ENCODE data around the gene HSD17B10.
"Not testable (repeated sequence)": the region's sequence is repeated elsewhere in the genome, so short reads cannot be mapped to it uniquely, and the experiment has no call there.

The HSD17B10 gene

DNA sequence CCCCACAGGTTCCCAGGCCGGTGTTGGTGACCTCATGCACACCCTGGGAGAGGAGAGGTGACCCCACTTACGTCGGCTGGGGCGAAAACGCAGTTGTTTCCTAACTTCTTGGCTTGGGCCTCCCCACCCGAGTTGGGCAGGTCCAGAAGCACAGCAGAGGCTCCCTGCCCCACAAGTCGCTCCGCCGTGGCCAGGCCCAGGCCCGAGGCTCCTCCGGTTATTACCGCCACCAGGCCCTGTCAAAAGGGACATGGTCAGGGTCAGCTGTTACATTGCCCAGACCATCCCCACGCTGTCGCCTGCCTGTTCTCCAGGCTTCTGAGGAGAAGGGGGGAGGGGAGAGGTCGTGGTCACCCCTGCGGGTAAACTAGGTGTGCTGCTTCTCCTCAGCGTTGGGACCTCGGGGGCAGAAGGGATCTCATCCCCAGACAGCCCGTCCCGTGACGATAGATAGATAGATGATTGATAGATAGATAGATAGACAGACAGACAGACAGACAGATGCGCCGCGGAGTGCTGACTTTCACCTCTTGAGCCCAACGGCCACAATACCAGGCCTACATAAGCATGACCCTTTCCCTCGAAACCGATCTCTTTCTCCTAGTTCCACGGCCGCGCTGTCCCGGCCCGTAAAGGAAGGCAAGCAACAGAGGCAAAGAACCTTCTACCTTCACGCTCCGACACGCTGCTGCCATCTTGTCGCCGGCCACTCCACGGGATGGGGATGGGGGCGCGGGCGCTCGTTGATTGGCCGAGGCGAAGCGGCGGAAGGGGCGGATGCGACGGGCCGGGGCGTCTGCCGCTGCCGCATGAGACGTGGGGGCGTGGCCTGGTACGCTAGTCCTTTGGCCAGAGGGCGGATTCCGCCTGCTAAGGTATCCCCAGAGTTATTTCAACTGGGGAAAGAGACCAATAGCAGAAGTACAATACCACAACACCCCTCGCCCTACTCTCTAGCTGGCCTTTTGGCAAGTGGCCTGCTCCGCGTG is at the start of gene HSD17B10:
TSS of gene HSD17B10 (minus strand) at position 720 of the 989 bp plus-strand sequence. CDS start at position 695, 25 bp downstream.
- peak; percentile 80 for DNase-seq

DNA sequence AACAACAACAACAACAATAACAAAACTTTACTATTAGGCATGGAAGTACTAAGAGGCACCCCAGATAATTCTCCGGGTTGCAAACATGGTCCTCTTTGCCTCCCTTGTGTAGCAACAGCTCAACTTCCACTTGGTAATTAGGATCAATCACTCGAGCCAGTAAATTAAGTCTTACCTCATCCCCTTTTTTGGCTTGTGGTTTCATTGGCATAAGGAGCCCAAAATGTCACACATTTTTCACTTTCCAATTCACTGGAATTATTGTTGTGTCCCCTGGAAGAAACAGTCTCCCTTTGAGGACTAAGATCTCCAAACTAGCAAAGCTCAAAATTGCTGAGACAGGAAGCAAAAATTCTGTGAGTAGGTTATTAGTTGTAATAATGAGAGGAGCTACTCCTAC is 49.2 kb upstream of the HSD17B10 start:
- DNase-seq, result no peak

DNA sequence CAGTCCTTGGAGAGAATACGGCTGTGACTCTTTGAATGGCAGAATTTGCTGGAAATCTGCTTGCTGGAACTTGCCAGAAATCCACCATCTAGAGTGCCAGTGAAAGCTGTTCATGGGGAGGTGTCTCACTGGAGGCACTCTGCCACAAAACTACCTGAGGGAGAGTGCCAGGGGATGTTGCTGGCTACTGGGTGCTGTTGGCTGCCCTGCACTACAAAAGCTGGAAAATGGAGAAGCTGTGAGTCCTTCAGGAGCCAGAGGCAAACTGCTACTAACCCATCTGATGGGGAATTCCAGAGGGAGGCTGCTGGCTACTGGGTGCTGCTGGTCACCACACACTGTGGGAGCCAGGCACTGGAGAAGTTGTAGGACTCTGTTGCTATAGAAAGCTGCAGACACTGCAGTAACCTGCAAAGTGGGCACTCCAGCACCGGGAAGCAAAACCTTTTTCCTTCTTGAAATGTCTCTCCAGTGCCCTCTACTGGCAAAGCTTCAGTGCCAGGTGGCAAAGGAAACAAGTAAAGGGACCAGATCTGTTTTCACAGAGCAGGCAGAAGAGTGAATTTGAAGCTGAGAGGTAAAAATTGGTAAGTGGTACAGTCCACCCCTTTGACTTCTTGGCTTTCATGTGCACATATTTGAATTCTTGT is 47.8 kb upstream of the HSD17B10 start:
- DNase-seq, result peak; percentile 69

DNA sequence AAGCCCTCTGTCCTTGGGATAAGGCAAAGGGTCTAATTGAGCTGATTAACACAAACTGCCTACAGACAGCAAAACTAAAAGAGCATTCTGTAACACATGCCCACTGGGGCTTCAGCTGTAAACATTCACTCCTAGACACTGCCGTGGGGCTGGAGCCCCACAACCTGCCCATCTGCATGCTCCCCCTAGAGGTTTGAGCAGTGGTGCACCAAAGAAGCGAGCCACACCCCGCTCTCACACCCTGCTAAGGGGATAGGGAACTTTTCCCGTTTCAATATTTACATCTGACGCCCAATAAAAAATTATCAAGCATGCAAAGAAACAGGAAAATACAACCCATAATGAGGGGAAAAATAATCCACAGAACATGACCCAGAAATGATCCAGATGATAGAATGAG is 46.9 kb upstream of the HSD17B10 start:
- DNase-seq, result no peak

DNA sequence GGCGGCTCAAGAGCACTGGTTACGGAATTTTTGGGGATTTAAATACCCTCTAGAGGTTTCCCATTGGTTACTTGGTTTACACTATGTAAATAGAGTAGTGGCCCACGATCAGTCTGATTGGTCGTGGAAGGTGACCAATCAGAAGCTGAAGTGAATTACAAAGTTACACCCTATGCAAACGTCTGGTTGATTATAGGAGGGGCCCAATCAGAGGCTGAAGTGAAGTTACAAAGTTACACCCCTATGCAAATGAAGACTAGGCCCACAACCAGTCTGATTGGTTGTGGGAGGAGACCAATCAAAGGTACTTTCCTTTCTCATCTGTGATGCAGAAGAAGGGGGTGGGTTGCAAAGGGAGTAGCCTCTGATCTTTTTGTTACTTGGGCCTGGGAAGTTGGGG is 45.1 kb upstream of the HSD17B10 start:
- no peak for DNase-seq

DNA sequence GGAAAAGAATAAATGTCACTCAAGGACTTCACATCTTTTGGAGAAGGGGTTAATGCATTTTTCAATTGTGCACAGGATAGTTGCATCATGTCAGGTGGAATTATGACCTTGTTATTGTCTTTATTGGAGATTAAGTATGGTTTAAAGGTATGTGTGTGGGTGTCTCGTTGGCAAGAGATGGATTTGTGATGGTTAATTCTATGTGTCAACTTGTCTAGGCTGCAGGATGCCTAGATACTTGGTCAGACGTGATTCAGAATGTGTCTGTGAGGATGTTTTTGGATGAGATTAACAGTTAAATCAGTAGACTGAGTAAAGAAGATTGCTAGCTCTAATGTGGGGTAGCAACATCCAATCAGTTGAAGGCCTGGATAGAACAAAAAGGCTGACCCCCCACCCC is 42.2 kb upstream of the HSD17B10 start:
- DNase-seq, result no peak

DNA sequence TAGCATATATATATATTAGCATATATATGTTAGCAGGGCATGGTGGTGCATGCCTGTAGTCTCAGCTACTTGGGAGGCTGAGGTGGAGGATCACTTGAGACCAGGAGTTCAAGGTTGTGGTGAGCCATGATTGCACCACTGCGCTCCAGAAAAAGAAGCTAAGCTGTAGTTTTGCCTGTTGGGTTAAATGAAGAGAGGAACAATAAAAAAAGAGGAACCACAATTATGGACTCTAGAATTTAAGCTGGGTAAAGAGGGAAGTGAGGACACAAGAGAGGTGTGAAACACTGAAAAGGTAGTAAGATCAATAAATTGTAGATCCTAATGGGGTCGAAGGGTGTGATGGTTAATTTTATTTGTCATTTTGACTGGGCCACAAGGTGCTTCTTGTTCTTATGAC is 40.5 kb upstream of the HSD17B10 start:
- no peak for DNase-seq

DNA sequence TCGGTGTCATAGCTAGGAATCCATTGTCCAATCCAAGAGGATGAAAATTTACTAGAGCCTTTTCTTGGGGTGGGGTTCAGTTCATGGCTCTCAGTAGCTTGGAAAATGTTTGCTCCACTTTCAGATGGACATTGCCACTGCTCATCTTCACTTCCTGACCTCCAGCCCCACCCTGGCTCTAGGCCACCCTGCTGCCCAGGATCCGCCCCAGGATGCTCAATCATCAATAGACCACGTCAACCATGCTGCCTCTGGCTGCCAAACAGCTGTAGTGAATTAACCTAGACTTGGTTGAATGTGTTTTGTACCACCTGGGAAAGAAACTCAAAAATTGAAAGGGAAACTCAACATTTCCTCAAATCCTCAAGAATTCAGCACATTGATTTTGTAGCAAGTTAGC is 37.2 kb upstream of the HSD17B10 start:
- DNase-seq, result no peak

DNA sequence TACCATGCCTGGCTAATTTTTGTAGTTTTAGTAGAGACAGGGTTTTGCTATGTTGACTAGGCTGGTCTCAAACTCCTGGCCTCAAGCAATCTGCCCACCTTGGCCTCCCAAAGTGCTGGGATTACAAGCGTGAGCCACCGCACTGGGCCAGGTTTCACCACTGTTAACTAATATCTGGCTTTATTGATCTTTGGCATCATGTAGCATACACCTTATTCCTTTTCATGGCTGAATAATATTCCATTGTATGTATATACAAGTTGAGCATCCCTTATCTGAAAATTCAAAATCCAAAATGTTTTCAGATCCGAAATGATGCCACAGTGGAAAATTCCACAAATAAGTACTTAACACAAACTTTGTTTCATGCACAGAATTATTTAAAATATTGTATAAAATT is 34.5 kb upstream of the HSD17B10 start:
- not testable (repeated sequence) for DNase-seq

DNA sequence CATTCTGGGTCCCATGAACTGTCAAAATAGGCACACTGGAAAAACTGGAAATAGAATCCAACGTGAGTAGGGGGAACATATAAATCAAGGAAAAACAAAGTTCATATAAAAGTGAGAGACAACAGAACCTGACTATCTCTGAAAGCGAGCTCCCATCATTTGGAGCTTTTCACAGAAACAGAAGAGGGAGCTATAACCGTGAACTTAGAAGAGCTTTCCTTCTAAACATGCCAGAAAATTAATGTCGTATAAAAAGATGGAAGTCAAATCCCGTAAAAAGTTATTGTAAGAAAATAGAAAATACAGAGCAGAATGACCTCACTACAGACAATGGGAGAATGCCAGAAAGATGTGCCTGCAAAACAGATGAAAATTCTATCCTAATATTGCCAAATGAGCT is 23.9 kb upstream of the HSD17B10 start:
- DNase-seq, result no peak

DNA sequence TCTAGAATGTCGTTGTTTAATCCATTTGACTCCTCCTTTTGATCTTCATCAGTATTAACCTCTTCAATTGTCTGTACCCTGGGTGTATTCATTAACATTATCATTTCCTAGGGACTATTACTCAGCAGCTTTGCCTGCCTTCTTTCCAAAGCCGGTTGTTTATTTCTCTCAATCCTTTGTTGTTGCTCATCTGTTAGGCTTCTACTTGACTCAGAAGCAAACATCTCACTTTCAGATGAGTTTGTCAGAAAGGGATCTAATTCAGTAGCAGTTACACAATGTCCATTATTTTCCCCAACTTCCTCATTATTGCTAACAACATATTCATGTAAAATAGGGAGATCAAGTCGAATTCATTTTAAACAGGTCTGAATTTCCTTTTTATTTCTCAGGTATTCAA is 22.1 kb upstream of the HSD17B10 start:
- no peak for DNase-seq

DNA sequence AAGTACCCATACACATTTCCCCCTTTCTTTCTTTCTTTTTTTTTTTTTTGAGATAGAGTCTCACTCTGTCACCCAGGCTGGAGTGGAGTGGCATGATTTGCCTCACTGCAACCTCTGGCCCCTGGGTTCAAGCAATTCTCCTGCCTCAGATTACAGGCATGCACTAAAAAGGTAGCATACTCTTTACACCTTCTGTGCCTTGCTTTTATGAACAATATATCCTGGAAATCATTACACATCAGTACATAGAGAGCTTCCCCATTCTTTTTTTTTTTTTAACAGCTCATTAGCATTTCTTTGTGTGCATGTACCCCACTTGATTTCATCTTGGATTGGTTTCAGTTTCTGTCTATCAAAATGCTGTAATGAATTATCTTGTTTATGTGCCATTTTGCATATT is 18.6 kb upstream of the HSD17B10 start:
- no peak for DNase-seq

DNA sequence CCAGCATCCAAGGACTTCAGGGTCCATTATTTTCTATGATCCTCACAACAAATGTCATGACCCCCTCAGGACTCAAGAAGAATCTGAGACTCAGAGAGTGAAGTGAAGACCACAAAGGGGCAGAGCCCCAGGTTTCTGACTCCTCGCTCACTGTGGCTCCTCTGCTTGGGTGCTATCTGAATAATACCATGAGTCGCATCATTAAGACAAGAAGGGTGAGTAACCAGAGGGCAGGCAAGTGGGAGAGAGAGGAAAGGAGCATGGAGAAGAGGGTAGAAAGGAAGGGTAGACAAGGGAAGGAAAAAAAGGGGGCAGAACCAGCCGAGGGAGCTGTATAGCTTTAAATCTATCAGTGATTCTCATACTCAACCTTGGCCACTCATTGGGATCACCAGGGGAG is 15.5 kb upstream of the HSD17B10 start:
- DNase-seq, result no peak

DNA sequence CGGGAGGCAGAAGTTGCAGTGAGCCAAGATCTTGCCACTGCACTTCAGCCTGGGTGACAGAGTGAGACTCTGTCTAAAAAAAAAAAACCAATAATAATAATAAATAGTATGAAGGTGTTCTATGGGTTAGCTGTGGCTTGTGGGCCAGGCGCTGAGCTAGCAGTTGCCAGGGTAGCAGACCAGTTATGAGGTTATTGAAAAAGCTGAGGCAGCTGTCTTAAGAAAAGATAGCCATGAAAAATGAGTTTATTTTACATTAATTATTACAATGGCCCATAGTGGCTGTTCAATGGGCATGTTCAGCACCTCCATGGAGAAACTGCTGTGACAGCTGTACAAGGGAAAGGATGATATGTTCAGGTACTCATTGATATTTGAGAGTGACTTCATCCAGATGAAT is 13.3 kb upstream of the HSD17B10 start:
- DNase-seq, result no peak

DNA sequence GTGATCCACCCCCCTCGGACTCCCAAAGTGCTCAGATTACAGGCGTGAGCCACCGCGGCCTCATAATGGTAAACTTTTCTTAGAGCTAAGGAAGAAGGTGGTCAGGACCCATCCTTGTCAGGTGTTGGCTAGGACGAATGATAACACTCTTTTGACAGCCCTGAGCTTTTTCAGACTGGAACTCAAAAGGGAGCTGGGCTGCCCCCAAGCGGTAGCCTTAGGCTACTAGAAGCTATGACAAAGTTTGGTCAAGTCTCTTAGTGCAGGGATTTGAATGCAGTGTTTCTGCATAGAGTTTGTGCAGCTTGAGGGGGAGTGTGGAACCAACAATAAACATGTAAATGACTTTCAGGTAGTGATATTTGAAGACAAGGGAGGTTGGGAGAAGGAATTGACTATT is 11.8 kb upstream of the HSD17B10 start:
- peak; percentile 16 for DNase-seq

DNA sequence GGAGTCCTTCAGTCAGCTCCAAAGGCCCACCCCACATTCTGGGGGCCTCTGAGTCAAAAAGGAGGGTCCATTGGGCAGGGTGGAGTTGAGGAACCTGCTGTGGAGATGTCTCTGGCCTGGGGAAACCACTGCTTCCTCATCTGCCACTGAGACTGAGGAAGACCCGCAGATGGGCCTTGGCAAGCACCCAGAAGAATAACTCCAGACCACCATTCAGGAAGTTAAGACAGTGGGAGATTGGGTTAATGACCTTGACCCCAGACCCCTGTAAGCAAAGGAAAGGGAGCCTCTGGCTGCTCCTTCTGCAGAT is 8.1 kb upstream of the HSD17B10 start:
- DNase-seq, result no peak

DNA sequence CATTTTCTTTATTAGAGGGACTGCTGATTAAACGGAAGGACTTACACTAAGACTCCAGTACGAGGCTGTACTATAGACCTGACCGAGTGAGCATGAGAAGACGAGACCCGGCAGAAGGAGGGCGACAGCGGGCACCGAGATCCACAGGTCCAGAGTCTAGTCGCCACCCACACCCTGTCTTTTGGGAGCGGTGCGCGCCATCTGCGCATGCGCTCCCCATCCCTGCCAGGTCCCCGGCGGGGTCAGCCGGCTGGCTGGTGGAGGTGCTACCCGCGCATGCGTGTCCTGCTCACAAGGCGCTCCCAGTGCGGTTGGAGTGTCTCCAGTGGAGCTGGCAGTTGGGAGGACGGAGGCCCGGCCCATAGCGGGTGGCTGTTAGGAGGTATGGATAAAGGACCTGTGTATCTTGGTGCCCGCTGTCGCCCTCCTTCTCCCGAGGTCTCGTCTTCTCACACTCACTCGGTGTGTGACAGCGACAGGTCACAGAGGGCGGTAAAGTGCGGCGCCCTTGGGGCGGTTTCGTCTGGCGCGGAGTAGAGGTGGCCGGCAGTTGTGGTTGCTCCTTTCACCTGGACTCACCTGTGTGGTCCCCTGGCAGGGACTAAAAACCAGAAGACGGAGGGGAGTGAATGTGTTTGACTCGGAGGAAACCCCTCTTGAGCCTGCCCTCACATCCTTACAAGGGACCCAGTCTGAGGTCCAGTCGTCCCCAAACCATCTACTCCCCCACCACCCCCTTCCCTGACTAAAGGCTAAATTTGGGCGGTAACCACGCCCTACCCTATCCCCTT is 7.6 kb upstream of the HSD17B10 start:
- peak; percentile 70 for DNase-seq

DNA sequence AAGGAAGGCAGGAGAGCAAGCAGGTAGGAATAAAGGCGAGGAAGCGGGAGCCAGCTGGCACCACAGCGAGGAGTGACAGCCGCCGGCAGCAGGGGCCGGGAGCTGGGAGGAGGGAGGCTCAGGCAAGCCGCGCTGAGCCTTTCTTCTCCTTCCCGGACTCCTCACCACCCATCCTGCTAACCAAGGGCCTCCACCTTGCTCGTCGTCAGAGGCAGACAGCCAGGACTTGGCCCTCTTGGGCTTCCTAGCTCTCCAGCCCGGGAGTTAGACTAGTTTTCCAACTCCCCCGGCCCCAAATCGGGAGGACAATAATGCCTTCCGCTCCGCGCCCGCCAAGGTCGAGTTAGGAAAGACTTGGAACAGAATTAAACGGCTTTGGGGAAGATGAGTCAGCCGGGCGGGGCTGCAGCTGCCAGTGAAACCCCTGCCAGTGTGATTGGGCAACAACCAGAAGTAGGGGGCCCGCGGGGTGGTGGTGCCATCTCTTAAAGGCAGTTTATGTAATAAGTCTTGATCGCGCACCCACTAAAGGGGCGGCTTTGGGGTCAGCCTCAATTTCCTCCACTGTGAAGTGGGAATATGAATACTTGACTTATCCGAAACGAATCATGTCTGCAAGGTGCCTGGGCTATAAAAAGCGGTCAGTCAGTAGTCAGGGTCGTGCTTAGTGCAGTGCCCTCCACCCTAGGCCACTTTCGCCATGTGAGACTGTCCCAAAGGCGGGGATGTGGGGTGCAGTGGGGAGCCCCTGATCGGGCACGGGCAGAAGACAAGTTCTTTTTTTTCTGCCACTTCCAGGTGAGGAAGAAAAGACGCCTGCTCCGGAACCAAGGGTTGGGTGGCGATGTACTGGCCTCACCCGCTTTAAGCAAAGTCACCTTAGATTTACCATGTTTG is 6.7 kb upstream of the HSD17B10 start:
- peak; percentile 49 for DNase-seq

DNA sequence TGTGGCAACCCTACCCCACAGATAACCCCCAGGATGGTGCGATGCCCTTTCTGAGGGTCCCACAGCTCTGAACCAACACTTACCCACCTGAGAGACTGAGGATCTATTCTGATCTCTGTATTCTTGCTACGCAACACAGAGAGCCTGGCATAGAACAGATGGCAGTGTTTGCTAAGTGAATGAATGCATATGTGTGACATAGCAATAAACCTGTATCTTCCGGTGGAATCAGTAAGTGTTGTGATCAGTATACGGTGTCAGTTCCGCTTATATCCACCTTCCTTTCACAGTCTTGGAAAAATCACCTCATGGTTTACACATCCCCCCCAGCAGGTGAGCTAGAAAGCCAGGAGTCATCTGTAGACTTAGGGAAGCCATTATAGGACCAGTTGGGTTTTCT is 5.9 kb upstream of the HSD17B10 start:
- DNase-seq, result peak; percentile 90

DNA sequence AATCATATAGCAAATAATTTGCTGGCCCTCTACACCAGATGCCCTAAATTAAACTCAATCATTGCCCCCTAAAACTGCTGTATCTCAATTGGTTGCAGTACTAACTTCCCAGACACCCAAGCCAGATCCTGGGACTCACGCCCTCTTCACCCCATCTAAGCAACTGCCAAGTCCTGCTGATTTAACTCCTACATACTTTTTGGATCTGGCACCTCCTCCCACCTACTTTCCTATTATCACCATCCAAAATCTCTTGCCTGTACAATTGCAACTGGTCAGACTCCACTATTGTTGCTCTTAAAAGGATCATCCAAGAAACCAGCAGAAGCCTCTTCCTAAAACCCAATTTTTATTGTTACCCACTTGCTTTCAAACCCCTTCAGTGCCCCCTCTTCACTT is 4.7 kb upstream of the HSD17B10 start:
- DNase-seq, result no peak

DNA sequence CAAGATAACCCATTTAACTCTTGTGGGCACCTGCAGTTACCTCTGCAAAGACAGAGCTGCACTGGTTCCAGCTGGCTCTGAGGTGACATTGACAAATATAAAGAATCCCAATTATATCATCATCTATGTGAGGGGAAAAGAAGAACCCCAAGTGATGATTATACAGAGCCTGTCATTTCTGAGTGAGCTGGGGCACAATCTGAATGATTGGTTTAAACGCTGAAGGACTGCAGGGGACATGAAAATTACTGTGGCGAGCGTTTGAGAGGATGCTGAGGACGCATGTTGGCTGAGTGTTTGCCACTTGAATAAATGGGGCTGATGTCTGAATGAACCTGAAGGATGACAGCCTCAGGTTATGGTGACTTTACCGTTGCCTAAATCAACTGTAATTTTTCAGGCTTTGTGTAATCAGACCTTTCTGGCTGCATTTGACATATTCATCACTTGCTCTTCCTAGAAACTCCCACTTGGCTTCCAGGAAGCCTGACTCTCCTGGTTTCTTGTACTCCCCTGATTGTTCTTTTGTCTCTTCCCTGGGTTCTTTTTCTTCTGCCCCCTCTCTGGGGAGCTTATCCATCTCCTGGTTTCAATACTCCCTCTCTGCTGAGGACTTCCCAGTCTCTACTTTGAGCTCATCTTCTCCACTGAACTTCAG is 4.1 kb upstream of the HSD17B10 start:
- DNase-seq, result no peak

DNA sequence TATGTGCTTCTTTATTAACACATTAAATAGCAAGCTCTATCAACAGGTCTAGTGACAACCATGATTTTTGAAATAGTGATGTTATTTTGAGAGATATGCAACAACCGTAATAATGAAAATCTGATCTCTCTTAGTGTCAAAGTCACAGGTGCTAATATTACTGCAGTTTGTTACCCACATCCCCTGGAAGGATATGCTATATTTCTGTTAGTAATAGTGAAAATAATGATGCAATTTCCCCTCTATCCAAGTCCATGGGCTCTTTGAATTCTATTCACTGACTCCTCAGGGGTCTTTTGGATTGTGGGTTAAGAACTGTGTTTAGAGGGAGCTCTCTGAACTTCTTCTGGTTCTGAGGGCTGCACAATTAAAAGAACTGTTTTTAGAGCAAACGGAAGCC is 3.0 kb upstream of the HSD17B10 start:
- no peak for DNase-seq
